Measurements from ENCODE around the gene TRMT61B.

The TRMT61B gene

DNA sequence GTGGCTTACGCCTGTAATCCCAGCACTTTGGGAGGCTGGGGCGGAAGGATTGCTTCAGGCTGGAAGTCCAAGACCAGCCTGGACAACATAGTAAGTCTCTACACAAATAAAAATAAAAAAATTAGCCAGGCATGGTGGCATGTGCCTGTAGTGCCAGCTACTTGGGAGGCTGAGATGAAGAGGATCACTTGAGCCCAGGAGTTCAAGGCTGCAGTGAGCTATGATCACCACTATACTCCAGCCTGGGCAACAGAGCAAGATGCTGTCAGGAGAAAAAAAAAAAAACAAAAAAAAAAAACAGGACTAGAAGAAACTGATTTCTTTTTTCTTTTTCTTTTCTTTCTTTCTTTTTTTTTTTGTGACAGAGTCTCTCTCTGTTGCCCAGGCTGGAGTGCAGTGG is 45.9 kb downstream of the TRMT61B start:
- no peaks in the 10 kb centered on the region for H3K4me1 ChIP-seq (ENCODE audit: control insufficient read depth in 5 of 5, insufficient read depth in 5 of 5, low read length in 5 of 5)
- H3K27ac ChIP-seq (ENCODE audit: low read depth, low read length) = no peak overlapping the region
- H3K27me3 ChIP-seq (ENCODE audit: control insufficient read depth in 5 of 5, insufficient read depth in 4 of 5, low read length in 5 of 5) = no peaks in the 10 kb centered on the region
- H3K4me3 ChIP-seq (ENCODE audit: low read depth in 1 of 5, low read length in 5 of 5) = no peak overlapping the region
- H3K9ac ChIP-seq (ENCODE audit: low read length in 5 of 5) = no peak overlapping the region
- H3K36me3 ChIP-seq (ENCODE audit: control insufficient read depth in 5 of 5, insufficient read depth in 5 of 5, low read length in 5 of 5) = no peaks in the 10 kb centered on the region
- H3K9me3 ChIP-seq (ENCODE audit: control insufficient read depth in 5 of 5, low read length in 5 of 5) = no peaks in the 10 kb centered on the region

DNA sequence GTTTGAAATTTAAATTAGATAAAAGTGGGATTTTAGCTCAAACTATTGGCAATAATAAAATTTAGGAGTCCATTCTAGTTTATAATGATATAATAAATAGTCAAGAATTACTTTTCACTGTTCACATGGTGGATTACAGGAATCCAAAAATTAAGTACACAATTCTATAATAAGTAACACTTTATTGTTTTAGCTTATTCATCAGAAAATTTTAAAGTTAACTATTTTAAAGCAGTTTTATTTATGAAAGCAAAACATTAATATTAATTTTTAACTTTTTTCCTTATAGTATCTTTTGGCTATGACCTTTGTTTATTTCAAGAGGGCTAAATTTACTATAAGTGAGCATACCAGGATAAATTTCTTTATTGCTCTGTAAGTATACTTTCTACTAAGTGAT is 48.1 kb downstream of the TRMT61B start:
- H3K9me3 ChIP-seq (ENCODE audit: control insufficient read depth in 5 of 5, low read length in 5 of 5) = no peaks in the 10 kb centered on the region
- no peaks in the 10 kb centered on the region for H3K27me3 ChIP-seq (ENCODE audit: control insufficient read depth in 5 of 5, insufficient read depth in 4 of 5, low read length in 5 of 5)
- H3K4me1 ChIP-seq (ENCODE audit: control insufficient read depth in 5 of 5, insufficient read depth in 5 of 5, low read length in 5 of 5) = no peaks in the 10 kb centered on the region
- H3K27ac ChIP-seq (ENCODE audit: low read depth, low read length) = no peak overlapping the region
- H3K4me3 ChIP-seq (ENCODE audit: low read depth in 1 of 5, low read length in 5 of 5) = no peak overlapping the region
- no peaks in the 10 kb centered on the region for H3K36me3 ChIP-seq (ENCODE audit: control insufficient read depth in 5 of 5, insufficient read depth in 5 of 5, low read length in 5 of 5)
- H3K9ac ChIP-seq (ENCODE audit: low read length in 5 of 5) = no peak overlapping the region

DNA sequence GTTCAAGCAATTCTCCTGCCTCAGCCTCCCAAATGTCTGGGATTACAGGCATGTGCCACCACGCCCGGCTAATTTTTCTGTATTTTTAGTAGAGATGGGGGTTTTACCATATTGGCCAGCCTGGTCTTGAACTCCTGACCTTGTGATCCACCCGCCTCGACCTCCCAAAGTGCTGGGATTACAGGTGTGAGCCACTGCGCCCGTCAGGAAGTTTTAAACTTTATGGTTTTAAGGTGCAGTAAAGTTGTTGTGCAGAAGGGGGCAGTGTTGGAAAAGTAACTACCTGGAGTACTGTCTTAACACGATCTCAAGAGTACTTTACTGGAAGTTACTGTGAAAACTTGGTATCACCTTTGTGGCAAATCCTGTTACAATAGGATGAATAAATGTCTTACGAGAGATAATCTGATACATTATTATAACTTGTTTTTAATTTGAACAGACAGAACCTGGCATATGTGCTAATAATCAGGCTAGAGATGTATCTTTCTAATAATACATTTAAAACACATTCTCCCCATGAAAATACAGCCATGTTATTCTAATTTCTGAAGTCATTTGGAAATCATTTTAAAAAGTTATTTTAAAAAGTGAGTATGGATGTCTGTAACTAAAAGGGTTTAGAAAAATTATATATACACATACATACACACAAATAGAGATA is 48.7 kb downstream of the TRMT61B start:
- no peaks in the 10 kb centered on the region for H3K27me3 ChIP-seq (ENCODE audit: control insufficient read depth in 5 of 5, insufficient read depth in 4 of 5, low read length in 5 of 5)
- no peak overlapping the region for H3K9ac ChIP-seq (ENCODE audit: low read length in 5 of 5)
- H3K27ac ChIP-seq (ENCODE audit: low read depth, low read length) = no peak overlapping the region
- H3K4me1 ChIP-seq (ENCODE audit: control insufficient read depth in 5 of 5, insufficient read depth in 5 of 5, low read length in 5 of 5) = no peaks in the 10 kb centered on the region
- no peak overlapping the region for H3K4me3 ChIP-seq (ENCODE audit: low read depth in 1 of 5, low read length in 5 of 5)
- no peaks in the 10 kb centered on the region for H3K9me3 ChIP-seq (ENCODE audit: control insufficient read depth in 5 of 5, low read length in 5 of 5)
- H3K36me3 ChIP-seq (ENCODE audit: control insufficient read depth in 5 of 5, insufficient read depth in 5 of 5, low read length in 5 of 5) = no peaks in the 10 kb centered on the region

DNA sequence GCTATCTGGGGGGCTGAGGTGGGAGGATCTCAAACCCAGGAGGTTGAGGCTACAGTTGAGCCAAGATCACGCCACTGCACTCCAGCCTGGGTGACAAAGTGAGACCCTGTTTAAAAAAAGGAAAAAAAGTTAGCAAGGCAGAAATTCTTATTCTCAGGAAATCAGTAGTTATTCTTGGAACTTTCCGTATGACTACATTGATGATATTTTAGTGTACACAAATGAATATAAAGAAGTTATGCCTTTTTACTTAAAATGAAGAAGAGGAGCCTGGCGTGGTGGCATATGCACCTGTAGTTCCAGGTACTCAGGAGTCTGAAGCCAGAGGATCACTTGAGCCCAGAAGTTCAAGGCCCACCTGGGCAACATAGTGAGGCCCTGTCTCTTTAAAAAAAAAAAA is 52.1 kb downstream of the TRMT61B start:
- no peaks in the 10 kb centered on the region for H3K4me1 ChIP-seq (ENCODE audit: control insufficient read depth in 5 of 5, insufficient read depth in 5 of 5, low read length in 5 of 5)
- no peak overlapping the region for H3K27ac ChIP-seq (ENCODE audit: low read depth, low read length)
- H3K27me3 ChIP-seq (ENCODE audit: control insufficient read depth in 5 of 5, insufficient read depth in 4 of 5, low read length in 5 of 5) = no peaks in the 10 kb centered on the region
- no peak overlapping the region for H3K9ac ChIP-seq (ENCODE audit: low read length in 5 of 5)
- no peaks in the 10 kb centered on the region for H3K36me3 ChIP-seq (ENCODE audit: control insufficient read depth in 5 of 5, insufficient read depth in 5 of 5, low read length in 5 of 5)
- no peak overlapping the region for H3K4me3 ChIP-seq (ENCODE audit: low read depth in 1 of 5, low read length in 5 of 5)
- H3K9me3 ChIP-seq (ENCODE audit: control insufficient read depth in 5 of 5, low read length in 5 of 5) = no peaks in the 10 kb centered on the region

DNA sequence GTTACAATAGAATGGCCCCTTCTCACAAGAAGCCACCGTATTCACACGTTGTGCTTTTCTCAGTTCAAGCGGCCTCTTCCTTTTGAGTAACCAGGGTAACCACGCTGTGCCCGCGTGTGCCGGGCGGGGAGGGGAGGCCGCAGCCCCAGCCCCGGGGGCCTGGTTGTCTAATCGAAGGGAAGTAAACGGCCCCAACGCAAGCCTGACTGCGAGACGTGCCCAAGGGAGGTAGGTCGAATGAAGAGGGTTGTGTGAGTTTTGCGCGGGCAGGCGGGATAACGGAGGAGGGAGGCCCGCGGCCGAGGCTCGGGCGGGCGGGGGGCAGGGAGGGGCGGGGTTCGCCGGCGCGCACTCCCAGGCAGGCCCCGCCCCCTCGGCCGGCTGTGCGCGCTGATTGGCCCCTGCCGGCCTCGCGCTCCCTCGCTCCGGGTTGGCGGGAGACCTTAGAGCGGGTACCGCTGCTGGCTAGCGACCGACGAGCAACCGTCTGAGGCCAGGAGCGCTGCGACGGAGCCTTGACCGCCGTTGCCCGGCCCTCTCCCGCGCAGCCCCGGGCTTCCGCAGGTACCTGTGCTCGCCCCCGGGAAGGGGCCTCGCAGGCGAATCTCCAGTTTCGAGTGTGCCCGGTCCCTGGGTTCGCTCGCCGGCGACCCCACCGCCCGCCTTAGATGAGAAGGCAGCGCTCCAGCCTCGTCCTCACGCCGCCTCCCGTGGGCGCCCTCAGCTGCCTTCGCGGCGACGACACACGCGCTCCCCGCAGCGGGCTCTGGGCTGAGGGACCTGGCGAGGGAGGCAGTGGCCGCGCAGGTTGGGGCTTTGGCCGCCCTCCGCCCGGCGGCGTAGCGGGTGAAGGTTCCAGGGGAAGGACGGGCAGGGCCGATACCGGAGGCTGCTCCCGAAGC is 59.5 kb downstream of the TRMT61B start, which contains the start of gene SPDYA:
TSS of gene SPDYA (plus strand) at position 451 of the 902 bp plus-strand sequence. CDS start 5,181 bp downstream, outside the sequence.
- H3K9me3 ChIP-seq (ENCODE audit: control insufficient read depth in 5 of 5, low read length in 5 of 5) = no peaks in the 10 kb centered on the region
- H3K9ac ChIP-seq (ENCODE audit: low read length in 5 of 5) = peak within 1 kb of the TSS in 3 of 5 donors; percentile 30 to 72 (median 35)
- peaks cover 2 to 15% (median 13%) of the 10 kb centered on the region in 5 donors for H3K4me1 ChIP-seq (ENCODE audit: control insufficient read depth in 5 of 5, insufficient read depth in 5 of 5, low read length in 5 of 5)
- H3K4me3 ChIP-seq (ENCODE audit: low read depth in 1 of 5, low read length in 5 of 5) = peak within 1 kb of the TSS; percentile 43 to 71 (median 69)
- H3K27me3 ChIP-seq (ENCODE audit: control insufficient read depth in 5 of 5, insufficient read depth in 4 of 5, low read length in 5 of 5) = no peaks in the 10 kb centered on the region
- no peak within 1 kb of the TSS for H3K27ac ChIP-seq (ENCODE audit: low read depth, low read length)
- peaks cover 0 to 1% (median 0%) of the 10 kb centered on the region in 5 donors for H3K36me3 ChIP-seq (ENCODE audit: control insufficient read depth in 5 of 5, insufficient read depth in 5 of 5, low read length in 5 of 5)

DNA sequence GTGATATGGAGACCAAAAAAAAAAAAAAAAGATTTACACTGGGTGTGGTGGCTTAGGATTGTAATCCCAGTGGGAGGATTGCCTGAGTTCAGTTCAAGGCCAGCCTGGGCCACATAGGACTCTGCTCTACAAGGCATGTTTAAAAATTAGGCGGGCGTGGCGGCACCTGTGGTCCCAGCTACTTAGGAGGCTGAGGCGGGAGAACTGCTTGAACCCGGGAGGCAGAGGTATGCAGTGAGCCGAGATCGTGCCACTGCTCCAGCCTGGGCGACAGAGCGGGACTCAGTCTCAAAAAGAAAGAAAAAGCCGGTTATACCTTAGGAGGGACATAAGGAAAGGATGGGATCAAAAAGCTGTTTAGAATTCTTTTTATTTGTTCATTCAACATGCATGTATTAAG is 60.2 kb downstream of the TRMT61B start:
- no peaks in the 10 kb centered on the region for H3K9me3 ChIP-seq (ENCODE audit: control insufficient read depth in 5 of 5, low read length in 5 of 5)
- H3K4me3 ChIP-seq (ENCODE audit: low read depth in 1 of 5, low read length in 5 of 5) = peak overlapping the region; percentile 43 to 71 (median 64)
- H3K4me1 ChIP-seq (ENCODE audit: control insufficient read depth in 5 of 5, insufficient read depth in 5 of 5, low read length in 5 of 5) = peaks cover 2 to 15% (median 13%) of the 10 kb centered on the region in 5 donors
- H3K9ac ChIP-seq (ENCODE audit: low read length in 5 of 5) = peak overlapping the region in 3 of 5 donors; percentile 30 to 72 (median 35)
- H3K36me3 ChIP-seq (ENCODE audit: control insufficient read depth in 5 of 5, insufficient read depth in 5 of 5, low read length in 5 of 5) = peaks cover 0 to 4% (median 3%) of the 10 kb centered on the region in 5 donors
- H3K27ac ChIP-seq (ENCODE audit: low read depth, low read length) = no peak overlapping the region
- no peaks in the 10 kb centered on the region for H3K27me3 ChIP-seq (ENCODE audit: control insufficient read depth in 5 of 5, insufficient read depth in 4 of 5, low read length in 5 of 5)

DNA sequence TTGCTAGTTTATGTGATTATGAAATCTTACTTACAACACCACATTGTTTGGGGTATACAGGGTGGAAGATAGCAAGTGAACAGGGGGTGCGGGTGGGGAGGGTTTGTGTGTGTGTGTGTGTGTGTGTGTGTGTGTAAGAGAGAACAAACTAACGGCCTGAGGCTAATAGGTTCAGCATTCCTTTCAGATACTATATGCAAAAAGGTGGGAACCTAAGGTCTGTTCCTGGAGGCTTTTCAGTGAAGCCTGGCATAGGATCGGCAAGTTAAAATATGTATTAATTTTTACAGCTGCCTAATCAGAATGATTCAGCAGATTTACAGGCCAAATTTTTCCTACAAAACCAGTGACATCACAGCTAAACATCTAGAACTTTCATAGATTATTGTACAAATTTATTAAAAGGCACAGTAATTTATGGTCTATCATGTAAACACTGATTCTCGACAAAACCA is 67.1 kb downstream of the TRMT61B start:
- H3K4me3 ChIP-seq (ENCODE audit: low read depth in 1 of 5, low read length in 5 of 5) = no peak overlapping the region
- peak overlapping the region; percentile 25 for H3K27ac ChIP-seq (ENCODE audit: low read depth, low read length)
- no peaks in the 10 kb centered on the region for H3K9me3 ChIP-seq (ENCODE audit: control insufficient read depth in 5 of 5, low read length in 5 of 5)
- H3K9ac ChIP-seq (ENCODE audit: low read length in 5 of 5) = peak overlapping the region in 1 of 5 donors; percentile 16
- no peaks in the 10 kb centered on the region for H3K27me3 ChIP-seq (ENCODE audit: control insufficient read depth in 5 of 5, insufficient read depth in 4 of 5, low read length in 5 of 5)
- peaks cover 0 to 14% (median 0%) of the 10 kb centered on the region in 5 donors for H3K4me1 ChIP-seq (ENCODE audit: control insufficient read depth in 5 of 5, insufficient read depth in 5 of 5, low read length in 5 of 5)
- H3K36me3 ChIP-seq (ENCODE audit: control insufficient read depth in 5 of 5, insufficient read depth in 5 of 5, low read length in 5 of 5) = peaks cover 6 to 29% (median 19%) of the 10 kb centered on the region in 5 donors

DNA sequence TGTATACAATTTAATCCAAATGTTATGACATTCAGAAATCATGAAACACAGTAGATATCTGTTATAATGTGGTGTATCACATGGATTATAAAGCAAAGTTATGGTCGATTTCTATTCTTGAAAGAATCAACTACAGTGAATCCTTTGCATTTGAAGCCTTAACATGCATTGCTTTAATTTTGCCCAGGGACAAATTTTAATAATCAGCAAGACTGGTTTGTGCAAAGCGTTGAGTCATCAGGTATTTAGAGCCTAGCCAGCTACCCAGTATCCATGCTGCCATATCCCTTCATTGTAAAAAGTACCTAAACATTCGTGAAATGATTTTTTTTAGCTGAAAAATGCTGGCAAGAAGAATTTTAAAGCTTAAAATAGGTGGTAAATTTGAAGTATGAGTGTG is 68.4 kb downstream of the TRMT61B start:
- Histone ChIP-seq H3K9me3 (ENCODE audit: control insufficient read depth in 5 of 5, low read length in 5 of 5) (peaks cover 0 to 3% (median 0%) of the 10 kb centered on the region in 5 donors), H3K36me3 (ENCODE audit: control insufficient read depth in 5 of 5, insufficient read depth in 5 of 5, low read length in 5 of 5) (peaks cover 6 to 36% (median 19%) of the 10 kb centered on the region in 5 donors)

More for the DNA sequence above, 68.4 kb downstream of the TRMT61B start:
- Histone ChIP-seq H3K27ac (ENCODE audit: low read depth, low read length) (no peak overlapping the region), H3K4me1 (ENCODE audit: control insufficient read depth in 5 of 5, insufficient read depth in 5 of 5, low read length in 5 of 5) (peaks cover 0 to 14% (median 0%) of the 10 kb centered on the region in 5 donors), H3K4me3 (ENCODE audit: low read depth in 1 of 5, low read length in 5 of 5) (no peak overlapping the region), H3K9ac (ENCODE audit: low read length in 5 of 5) (no peak overlapping the region), H3K27me3 (ENCODE audit: control insufficient read depth in 5 of 5, insufficient read depth in 4 of 5, low read length in 5 of 5) (no peaks in the 10 kb centered on the region)

Measured in subcutaneous abdominal adipose tissue (tissue), 5 donors.